Neural cell (in vitro differentiated cells): ENCODE data around the gene AASS.

Experiments used
- EP300 ChIP-seq: fragments of 450-650 bp; conservative IDR thresholded peaks from 2 replicates; pipeline ENCODE4 v1.6.1; 2014; ENCODE audit warnings: antibody characterized with exemption, mild to moderate bottlenecking, moderate library complexity; ENCODE audit not compliant: poor library complexity, severe bottlenecking
- POLR2AphosphoS5 ChIP-seq: IDR thresholded peaks from 2 replicates; pipeline ENCODE4 v1.6.1; 2012
- RAD21 ChIP-seq: fragments of 450-650 bp; conservative IDR thresholded peaks from 2 replicates; pipeline ENCODE4 v1.6.1; 2014; ENCODE audit warnings: antibody characterized with exemption, mild to moderate bottlenecking, moderate library complexity
- TF ChIP-seq, protein P1 (sequence below): fragments of 450-650 bp; IDR thresholded peaks from 2 replicates; pipeline ENCODE4 v1.5.1; 2014; ENCODE audit warnings: antibody characterized with exemption, mild to moderate bottlenecking, moderate library complexity; ENCODE audit not compliant: poor library complexity, severe bottlenecking

GRCh38 chr7:122038134-122038533 is 105.9 kb downstream of the AASS start:
- TF ChIP-seq, protein P1, sequence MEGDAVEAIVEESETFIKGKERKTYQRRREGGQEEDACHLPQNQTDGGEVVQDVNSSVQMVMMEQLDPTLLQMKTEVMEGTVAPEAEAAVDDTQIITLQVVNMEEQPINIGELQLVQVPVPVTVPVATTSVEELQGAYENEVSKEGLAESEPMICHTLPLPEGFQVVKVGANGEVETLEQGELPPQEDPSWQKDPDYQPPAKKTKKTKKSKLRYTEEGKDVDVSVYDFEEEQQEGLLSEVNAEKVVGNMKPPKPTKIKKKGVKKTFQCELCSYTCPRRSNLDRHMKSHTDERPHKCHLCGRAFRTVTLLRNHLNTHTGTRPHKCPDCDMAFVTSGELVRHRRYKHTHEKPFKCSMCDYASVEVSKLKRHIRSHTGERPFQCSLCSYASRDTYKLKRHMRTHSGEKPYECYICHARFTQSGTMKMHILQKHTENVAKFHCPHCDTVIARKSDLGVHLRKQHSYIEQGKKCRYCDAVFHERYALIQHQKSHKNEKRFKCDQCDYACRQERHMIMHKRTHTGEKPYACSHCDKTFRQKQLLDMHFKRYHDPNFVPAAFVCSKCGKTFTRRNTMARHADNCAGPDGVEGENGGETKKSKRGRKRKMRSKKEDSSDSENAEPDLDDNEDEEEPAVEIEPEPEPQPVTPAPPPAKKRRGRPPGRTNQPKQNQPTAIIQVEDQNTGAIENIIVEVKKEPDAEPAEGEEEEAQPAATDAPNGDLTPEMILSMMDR: no peak
- TF ChIP-seq POLR2AphosphoS5: no peak
- no peak for TF ChIP-seq EP300
- no peak for TF ChIP-seq RAD21
